WERI-Rb-1 (cell line): ENCODE results near the gene GAA.

Experiments
- DNase-seq: peaks from one replicate; pipeline ENCODE4 v3.0.0-alpha.2; 2020
- H3K27ac ChIP-seq: fragments of 250-450 bp; sonication (Bioruptor Pico); 2 replicates; pipeline ENCODE4 v1.5.1; 2020; ENCODE audit warnings: mild to moderate bottlenecking, moderate library complexity
- H3K27me3 ChIP-seq: fragments of 250-450 bp; sonication (Bioruptor Pico); 2 replicates; pipeline ENCODE4 v1.5.1; 2021; ENCODE audit warnings: mild to moderate bottlenecking, low read depth, moderate library complexity; ENCODE audit not compliant: insufficient read depth, severe bottlenecking
- H3K36me3 ChIP-seq: fragments of 250-450 bp; sonication (Bioruptor Pico); 2 replicates; pipeline ENCODE4 v1.5.1; 2020; ENCODE audit warnings: mild to moderate bottlenecking, moderate library complexity
- H3K4me3 ChIP-seq: 2 replicates; pipeline ENCODE4 v1.5.1; 2011; ENCODE audit warnings: low read depth, mild to moderate bottlenecking, control low read depth, low read length
- H3K9me3 ChIP-seq: fragments of 250-450 bp; sonication (Bioruptor Pico); 2 replicates; pipeline ENCODE4 v1.5.1; 2021; ENCODE audit warnings: mild to moderate bottlenecking, moderate library complexity; ENCODE audit not compliant: severe bottlenecking
- CTCF ChIP-seq: IDR thresholded peaks from 2 replicates; pipeline ENCODE4 v1.5.1; 2011; ENCODE audit warnings: low read depth, mild to moderate bottlenecking, control low read depth, inconsistent platforms, low read length

The GAA gene

GRCh38 chr17:80115159-80115558 is 13.8 kb downstream of the GAA start:
- H3K27ac ChIP-seq, result no peak overlapping the region
- no peak for DNase-seq
- H3K36me3 ChIP-seq, result peaks cover 60% of the 10 kb centered on the region
- H3K4me3 ChIP-seq, result no peak overlapping the region
- peaks cover 6% of the 10 kb centered on the region for H3K9me3 ChIP-seq
- no peaks in the 10 kb centered on the region for H3K27me3 ChIP-seq
- TF ChIP-seq CTCF, result no peak

- Histone ChIP-seq H3K9me3 (peaks cover 6% of the 10 kb centered on the region), H3K27ac (no peak overlapping the region), H3K4me3 (no peak overlapping the region), H3K36me3 (peaks cover 57% of the 10 kb centered on the region), H3K27me3 (no peaks in the 10 kb centered on the region)
- DNase-seq, result peak; percentile 3
- TF ChIP-seq CTCF, result no peak
These were observed 15.0 kb downstream of the GAA start for GRCh38 chr17:80116276-80116920.

GRCh38 chr17:80116921-80117380 is 15.6 kb downstream of the GAA start:
- Histone ChIP-seq H3K27me3 (no peaks in the 10 kb centered on the region), H3K9me3 (peaks cover 6% of the 10 kb centered on the region), H3K4me3 (no peak overlapping the region), H3K27ac (no peak overlapping the region), H3K36me3 (peaks cover 56% of the 10 kb centered on the region)
- peak; percentile 8 for DNase-seq
- TF ChIP-seq CTCF, result no peak

DNA sequence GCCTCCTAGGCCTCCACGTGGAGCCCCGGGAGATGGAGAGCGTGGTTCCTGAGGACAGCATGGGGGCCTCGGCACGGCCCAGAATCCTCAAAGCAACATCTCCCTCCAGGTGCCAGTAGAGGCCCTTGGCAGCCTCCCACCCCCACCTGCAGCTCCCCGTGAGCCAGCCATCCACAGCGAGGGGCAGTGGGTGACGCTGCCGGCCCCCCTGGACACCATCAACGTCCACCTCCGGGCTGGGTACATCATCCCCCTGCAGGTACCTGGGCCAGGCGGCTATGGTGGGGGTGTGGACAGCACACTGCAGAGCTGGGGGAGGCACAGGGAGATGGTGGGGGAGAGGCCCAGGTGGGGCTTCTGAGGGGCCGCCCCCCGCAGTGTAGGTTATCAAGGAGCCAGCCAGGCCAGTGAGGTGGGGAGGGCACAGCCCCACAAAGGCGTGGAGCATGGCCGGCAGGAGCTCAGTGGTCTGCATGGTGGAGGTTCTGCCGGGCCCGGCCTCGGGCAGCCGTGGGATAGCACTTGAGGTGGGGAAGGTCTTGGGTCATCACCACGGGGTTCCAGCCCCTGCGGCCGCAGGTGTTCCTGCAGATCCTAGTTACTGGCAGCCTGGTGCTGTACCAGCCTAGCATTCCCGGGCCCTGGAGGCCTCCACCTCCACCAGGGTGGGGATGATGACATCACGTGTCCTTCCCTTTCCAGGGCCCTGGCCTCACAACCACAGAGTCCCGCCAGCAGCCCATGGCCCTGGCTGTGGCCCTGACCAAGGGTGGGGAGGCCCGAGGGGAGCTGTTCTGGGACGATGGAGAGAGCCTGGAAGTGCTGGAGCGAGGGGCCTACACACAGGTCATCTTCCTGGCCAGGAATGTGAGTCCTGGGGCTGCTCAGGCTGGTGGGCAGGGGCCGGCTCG is 16.4 kb downstream of the GAA start:
- DNase-seq, result peak; percentile 11
- Histone ChIP-seq H3K27ac (no peak overlapping the region), H3K9me3 (peaks cover 6% of the 10 kb centered on the region), H3K36me3 (peaks cover 48% of the 10 kb centered on the region), H3K27me3 (no peaks in the 10 kb centered on the region), H3K4me3 (no peak overlapping the region)
- no peak for TF ChIP-seq CTCF

DNA sequence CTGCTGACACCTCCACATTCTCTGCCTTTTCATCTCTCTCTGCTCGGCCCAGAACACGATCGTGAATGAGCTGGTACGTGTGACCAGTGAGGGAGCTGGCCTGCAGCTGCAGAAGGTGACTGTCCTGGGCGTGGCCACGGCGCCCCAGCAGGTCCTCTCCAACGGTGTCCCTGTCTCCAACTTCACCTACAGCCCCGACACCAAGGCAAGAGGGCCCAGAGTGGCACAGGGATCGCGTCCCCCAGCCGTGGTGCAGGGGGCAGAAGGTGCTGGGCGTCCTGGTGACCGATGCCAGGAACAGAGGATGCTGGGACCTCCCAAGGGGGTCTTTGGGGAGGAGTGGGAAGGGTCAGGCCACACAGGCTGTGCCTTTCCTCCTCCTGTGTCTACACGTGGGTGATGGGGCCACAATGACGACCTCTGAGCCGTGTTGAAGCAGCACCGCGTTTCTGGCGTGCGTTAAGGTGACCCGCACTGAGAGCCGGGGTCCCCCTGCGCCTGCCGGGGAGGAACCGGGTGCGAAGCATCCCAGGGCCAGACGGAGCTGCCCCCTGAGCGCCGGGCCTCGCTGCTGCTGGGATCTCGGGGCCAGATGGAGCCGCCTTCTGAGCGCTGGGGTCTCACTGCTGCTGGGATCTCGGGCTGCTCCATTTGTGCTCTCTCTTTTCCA is 17.4 kb downstream of the GAA start:
- DNase-seq, result peak; percentile 7
- TF ChIP-seq CTCF, result no peak
- H3K27me3 ChIP-seq, result no peaks in the 10 kb centered on the region
- H3K36me3 ChIP-seq, result peaks cover 38% of the 10 kb centered on the region
- no peak overlapping the region for H3K4me3 ChIP-seq
- peak overlapping the region; percentile 13; the same call in 1 of the 2 replicates for H3K27ac ChIP-seq
- peaks cover 6% of the 10 kb centered on the region for H3K9me3 ChIP-seq
